GM18951 (cell line): ENCODE data around the gene CYP11A1.
"Not testable (repeated sequence)": the region's sequence is repeated elsewhere in the genome, so short reads cannot be mapped to it uniquely, and the experiment has no call there.

ENCODE experiments used
- POLR2A ChIP-seq: IDR thresholded peaks from 4 replicates; pipeline ENCODE4 v1.6.1; 2011; ENCODE audit warnings: mild to moderate bottlenecking; ENCODE audit not compliant: insufficient read length, insufficient read depth; ENCODE audit errors: extremely low read depth
- in situ Hi-C: fragments of 300-500 bp; cut with MboI; formaldehyde crosslinking; loops from one replicate; pipeline ENCODE4 v1.12.0; 2022; ENCODE audit warnings: low sequenced_read_pairs, mixed read lengths, inconsistent platforms; ENCODE audit not compliant: unreplicated experiment

Gene CYP11A1

GRCh38 chr15:74370471-74370870 lies 3.0 kb upstream of the CYP11A1 start:
- TF ChIP-seq POLR2A, result no peak
- in situ Hi-C loops, result loop anchor here (10.0 kb wide), 2 partner anchors 254 to 394 kb away; no protein-coding TSS in a partner anchor

- in situ Hi-C loops, result loop anchor here (10.0 kb wide), 2 partner anchors 255 to 395 kb away; no protein-coding TSS in a partner anchor
These were observed 2.3 kb upstream of the CYP11A1 start for GRCh38 chr15:74369756-74370155.

GRCh38 chr15:74369084-74369745 lies 1.8 kb upstream of the CYP11A1 start:
- no peak for TF ChIP-seq POLR2A
- in situ Hi-C loops, result no loop called here

More at GRCh38 chr15:74369756-74370155, 2.3 kb upstream of the CYP11A1 start:
- TF ChIP-seq POLR2A, result no peak

DNA sequence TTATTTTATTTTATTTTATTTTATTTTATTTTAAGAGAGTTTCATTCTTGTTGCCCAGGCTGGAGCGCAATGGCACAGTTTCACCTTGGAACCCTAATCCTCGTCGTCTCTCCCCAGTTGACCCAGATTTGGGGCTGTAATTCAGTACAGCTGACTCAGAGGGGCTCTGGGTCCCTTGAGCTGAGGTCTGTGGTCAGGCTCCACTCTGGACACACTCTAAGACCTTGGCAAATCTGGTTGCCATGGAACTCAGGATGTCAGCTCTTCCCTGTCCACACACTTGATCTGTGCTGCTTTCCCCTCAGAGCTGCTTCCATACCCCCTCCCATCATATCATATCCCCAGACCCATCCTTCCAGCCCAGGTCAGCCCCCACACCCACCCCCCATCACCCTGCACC lies 675 bp upstream of the CYP11A1 start:
- TF ChIP-seq POLR2A, result no peak
- in situ Hi-C loops, result no loop called here

DNA sequence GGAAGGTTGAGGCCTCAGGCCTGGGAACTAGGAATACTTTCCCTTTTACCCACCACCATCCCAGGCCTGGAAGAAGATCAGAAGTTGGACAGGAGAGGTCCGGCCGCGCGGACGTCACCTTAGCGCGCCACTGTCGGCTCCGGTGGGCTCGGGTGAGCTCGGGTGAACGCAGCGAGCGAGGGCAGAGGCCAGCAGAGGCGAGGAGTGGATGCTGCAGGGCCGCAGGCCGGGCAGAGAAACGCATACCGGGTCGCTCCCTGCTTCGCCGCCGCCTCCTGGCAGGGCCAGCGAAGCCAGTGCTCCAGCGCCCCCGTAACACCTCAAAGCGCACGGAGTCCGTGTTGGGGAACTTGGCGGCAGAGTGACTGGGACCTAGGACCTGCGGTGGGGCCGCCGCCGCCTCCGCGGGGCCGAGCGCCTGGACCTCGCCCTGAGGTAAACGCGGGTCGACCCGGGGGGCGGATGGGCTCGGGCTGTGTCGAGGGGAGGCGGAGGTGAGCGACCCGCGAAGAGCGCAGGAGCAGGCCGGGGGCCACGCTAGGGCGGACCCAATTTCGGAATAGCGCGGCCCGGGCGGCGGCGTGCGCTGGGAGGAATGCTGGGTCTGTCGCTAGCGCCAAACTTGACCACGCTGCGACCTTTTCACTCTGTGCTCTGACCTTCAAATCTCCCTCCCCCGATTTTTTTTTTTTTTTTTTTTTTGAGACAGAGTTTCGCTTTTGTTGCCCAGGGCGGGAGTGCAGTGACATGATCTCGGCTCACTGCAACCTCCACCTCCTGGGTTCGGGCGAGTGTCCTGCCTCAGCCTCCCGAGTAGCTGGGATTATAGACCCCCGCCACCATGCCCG lies 1.6 kb downstream of the CYP11A1 start:
- in situ Hi-C loops, result no loop called here
- no peak for TF ChIP-seq POLR2A

DNA sequence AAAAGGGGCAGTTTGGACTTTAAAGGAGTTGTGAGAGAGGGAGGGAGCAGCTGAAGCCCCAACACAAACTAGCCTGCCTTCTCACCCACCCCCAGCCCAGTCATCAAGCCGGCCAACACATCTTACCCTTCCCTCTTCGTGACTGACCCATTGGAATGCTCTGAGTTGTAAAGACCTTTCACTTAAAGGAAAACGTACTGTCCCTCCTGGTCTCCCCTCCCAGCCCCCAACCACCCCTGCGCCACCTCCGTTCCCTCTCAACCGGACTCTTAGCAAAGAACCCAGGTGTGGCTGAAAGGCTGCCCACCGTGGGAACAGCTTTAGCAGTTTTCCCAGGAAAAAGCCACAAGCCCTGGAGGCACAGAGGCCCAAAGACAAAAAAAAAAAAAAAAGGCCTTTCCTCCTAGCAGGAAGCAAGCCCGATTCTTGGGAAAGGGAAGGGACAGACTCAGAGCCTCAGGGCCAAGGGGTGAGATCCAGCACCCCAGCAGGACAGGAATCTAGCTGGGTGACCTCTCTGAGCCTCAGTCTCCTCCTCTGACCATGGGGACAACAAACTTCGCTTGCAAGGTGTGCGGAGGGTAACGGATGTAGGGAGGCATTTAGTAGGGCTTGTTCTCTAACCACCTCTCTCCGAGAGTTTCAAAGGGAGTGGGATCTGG lies 2.4 kb downstream of the CYP11A1 start:
- TF ChIP-seq POLR2A, result no peak
- in situ Hi-C loops, result no loop called here

- no peak for TF ChIP-seq POLR2A
- in situ Hi-C loops, result no loop called here
These were observed 5.0 kb downstream of the CYP11A1 start for GRCh38 chr15:74362482-74362881.

DNA sequence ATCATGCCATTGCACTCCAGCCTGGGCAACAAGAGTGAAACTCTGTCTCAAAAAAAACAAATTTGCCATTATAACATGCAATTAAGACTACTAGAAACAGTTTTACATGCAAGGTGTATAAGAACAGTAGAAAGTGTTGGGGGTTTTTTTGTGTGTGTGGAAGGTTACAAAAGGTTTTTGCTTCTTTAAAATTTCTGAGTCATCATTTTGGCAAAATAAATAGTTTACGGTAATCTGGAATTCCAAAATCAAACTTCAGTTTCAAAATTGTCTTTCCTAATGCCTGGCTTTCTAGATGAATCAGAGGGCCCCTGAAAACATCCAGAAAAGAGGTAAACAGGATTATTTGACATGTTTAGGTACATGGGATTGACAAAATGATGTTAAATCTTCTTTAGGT lies 6.6 kb downstream of the CYP11A1 start:
- in situ Hi-C loops, result not testable (repeated sequence)

- in situ Hi-C loops, result not testable (repeated sequence)
These were observed 8.1 kb downstream of the CYP11A1 start for GRCh38 chr15:74359376-74359775.

DNA sequence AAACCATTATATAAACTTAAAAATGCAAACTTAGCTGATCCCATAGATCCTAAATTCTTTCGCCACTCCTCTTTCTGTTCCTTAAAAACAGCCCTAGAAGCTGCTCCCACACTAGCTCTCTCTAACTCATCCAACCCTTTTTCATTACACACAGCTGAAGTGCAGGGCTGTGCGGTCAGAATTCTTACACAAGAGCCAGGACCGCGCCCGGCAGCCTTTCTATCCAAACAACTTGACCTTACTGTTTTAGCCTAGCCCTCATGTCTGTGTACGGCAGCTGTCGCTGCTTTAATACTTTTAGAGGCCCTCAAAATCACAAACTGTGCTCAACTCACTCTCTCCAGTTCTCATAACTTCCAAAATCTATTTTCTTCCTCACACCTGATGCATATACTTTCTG lies 9.9 kb downstream of the CYP11A1 start:
- in situ Hi-C loops, result not testable (repeated sequence)

- in situ Hi-C loops, result not testable (repeated sequence)
These were observed 11.4 kb downstream of the CYP11A1 start for GRCh38 chr15:74356050-74356449.

DNA sequence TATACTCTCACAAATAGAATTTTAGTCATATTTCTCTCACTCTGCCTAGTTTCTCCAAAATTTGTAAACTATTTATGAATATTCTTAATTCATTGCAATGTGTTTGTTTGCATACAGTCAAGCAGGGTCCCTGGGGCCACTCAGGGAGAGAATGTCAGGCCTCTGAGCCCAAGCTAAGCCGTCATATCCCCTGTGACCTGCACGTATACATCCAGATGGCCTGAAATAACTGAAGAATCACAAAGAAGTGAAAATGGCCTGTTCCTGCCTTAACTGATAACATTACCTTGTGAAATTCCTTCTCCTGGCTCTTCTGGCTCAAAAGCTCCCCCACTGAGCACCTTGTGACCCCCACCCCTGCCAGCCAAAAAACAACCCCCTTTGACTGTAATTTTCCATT lies 13.5 kb downstream of the CYP11A1 start:
- in situ Hi-C loops, result not testable (repeated sequence)

DNA sequence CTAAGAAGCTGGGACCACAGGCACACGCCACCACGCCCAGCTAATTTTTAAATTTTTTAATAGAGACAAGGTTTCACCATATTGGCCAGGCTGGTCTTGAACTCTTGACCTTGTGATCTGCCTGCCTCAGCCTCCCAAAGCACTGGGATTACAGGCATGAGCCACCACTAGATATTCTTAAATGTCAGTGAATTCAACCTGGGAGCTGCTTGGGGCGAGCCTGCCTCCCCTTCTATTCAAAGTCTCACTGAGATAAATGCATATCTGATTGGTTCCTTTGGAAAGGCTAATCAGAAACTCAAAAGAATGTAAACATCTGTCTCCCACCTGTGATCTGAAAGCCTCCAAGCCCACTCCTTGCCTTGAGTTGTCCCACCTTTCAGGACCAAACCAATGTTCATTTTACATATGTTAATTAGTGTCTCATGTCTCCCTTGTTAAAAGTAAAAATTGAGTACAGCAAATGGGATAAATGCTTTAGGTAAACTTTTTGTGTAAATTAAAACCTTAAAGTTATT lies 15.0 kb downstream of the CYP11A1 start:
- no peak for TF ChIP-seq POLR2A
- in situ Hi-C loops, result no loop called here

DNA sequence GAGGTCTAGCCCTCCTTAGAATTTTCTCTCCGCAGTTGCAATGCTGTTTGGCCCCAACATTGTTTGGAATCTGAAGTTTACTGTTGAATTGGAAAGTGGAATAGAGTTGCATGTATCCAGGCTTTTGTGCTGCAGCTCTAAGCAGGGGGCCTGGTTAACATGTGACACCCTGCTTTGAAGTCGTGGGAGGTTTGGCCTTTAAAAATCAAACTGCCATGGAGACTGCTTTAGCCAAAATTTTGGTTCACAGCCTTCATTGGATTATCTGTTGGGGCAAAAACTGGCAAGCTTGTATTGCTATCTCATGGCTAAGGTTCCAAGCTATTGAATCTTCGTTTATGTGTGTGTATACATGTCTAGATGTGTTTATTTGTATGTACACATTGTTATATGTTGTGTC lies 15.8 kb downstream of the CYP11A1 start:
- in situ Hi-C loops, result no loop called here
- no peak for TF ChIP-seq POLR2A
